Measurements from ENCODE around the gene LRRC1.
"Not testable (repeated sequence)": the region's sequence is repeated elsewhere in the genome, so short reads cannot be mapped to it uniquely, and the experiment has no call there.

Gene LRRC1

DNA sequence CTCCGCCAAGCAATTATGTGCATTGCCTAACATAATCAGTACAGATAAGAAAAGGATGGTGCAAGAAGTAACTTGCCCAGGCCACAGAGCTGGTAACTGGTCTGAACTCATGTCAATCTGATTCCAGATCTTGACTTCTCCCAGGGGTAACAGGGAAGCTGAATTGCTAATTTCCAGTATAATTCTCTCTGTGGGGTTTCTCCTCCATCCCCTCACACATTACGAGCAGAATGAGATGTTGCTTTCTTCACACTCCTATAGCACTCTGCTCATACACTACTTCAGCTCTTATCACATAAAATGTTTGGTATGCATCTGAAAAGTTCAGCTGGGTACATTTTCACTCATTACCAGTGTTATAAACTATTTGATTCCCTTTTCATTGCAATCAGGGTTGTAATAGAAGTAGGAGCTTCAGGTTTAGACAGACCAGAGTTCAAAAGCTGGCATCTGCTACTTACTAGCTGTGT is 24.0 kb upstream of the LRRC1 start:
- DNase-seq (ENCODE audit: low spot score in 2 of 2) (no peak), ATAC-seq (ENCODE audit: low read depth) (no peak)
- Mint-ChIP-seq H3K27ac (no peak overlapping the region), H3K36me3 (peaks cover 12% of the 10 kb centered on the region), H3K27me3 (peaks cover 9% of the 10 kb centered on the region), H3K4me3 (no peak overlapping the region), H3K4me1 (no peaks in the 10 kb centered on the region), H3K9me3 (peaks cover 1% of the 10 kb centered on the region)

DNA sequence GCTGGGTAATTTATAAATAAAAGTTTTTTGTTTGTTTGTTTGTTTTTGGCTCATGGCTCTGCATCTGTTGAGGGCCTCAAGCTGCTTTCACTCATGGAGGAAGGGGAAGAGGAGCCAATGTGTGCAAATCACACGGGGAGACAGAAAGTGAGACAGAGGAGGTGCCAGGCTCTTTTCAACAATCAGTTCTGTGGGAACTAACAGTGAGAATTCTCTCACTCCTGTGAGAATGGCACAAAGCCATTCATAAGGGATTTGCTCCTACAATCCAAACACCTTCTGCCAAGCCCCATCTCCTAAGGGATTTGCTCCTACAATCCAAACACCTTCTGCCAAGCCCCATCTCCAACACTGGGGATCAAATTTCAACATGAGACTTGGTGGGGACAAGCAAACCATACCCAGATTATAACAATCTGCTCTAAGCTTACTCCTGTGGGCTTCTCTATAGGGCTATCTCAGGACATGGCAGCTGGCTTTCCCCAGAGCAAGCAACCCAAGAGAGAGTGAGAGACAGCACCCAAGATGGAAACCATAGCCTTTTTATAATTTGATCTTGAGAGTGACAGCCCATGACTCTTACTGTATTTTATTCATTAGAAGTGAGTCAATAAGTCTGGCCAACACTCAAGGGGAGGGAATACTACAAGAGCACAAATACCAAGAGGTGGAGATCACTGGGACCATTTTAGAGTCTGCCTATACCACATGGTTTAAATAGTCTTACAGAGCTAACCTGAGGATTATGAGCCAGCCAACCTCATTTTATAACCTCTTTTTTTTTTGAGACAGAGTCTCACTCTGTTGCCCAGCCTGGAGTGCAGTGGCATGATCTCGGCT is 22.8 kb upstream of the LRRC1 start:
- no peak for ATAC-seq (ENCODE audit: low read depth)
- H3K9me3 Mint-ChIP-seq = peaks cover 1% of the 10 kb centered on the region

DNA sequence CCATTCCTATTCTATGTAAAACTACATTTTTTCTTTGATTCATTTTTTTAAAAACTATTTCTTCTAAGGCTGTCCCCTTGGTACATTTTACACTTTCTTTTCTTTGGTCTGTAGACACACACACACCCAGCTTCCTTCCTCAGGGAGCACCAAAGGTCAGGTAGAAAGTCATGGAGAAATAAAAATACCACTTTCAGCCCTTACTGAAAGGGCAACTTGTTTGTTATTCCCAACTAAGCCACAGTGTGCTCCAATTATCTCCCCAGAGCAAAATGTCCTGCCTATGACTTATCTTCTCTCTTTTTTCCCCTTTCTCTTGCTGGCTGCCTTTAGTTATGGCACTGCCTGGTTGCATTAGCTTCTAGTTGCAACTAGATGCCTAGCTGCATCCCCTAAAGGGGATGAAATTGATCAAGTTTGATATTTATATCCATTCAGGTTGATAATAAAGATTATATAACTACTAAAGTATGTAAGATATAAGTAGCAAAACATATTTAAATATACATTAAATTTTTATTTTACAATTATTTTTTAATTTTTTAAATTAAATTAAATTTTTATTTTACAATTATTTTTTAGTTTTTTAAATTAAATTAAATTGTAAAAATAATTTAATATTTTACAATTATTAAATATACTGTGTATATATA is 21.6 kb upstream of the LRRC1 start:
- Mint-ChIP-seq H3K4me1 (no peaks in the 10 kb centered on the region), H3K9me3 (peaks cover 1% of the 10 kb centered on the region), H3K4me3 (no peak overlapping the region), H3K27me3 (peaks cover 1% of the 10 kb centered on the region), H3K36me3 (peaks cover 7% of the 10 kb centered on the region), H3K27ac (no peak overlapping the region)
- DNase-seq (ENCODE audit: low spot score in 2 of 2) (no peak), ATAC-seq (ENCODE audit: low read depth) (no peak)

More for the DNA sequence above, 22.8 kb upstream of the LRRC1 start:
- no peak for DNase-seq (ENCODE audit: low spot score in 2 of 2)
- no peak overlapping the region for H3K4me3 Mint-ChIP-seq
- no peak overlapping the region for H3K27ac Mint-ChIP-seq
- H3K4me1 Mint-ChIP-seq = no peaks in the 10 kb centered on the region
- peaks cover 3% of the 10 kb centered on the region for H3K27me3 Mint-ChIP-seq
- peaks cover 7% of the 10 kb centered on the region for H3K36me3 Mint-ChIP-seq

DNA sequence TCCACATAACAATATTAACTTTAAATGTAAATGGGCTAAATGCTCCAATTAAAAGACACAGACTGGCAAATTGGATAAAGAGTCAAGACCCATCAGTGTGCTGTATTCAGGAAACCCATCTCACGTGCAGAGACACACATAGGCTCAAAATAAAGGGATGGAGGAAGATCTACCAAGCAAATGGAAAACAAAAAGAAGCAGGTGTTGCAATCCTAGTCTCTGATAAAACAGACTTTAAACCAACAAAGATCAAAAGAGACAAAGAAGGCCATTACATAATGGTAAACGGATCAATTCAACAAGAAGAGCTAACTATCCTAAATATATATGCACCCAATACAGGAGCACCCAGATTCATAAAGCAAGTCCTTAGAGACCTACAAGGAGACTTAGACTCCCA is 18.7 kb upstream of the LRRC1 start:
- H3K36me3 Mint-ChIP-seq; H3K4me3 Mint-ChIP-seq; ATAC-seq (ENCODE audit: low read depth): not testable (repeated sequence)

DNA sequence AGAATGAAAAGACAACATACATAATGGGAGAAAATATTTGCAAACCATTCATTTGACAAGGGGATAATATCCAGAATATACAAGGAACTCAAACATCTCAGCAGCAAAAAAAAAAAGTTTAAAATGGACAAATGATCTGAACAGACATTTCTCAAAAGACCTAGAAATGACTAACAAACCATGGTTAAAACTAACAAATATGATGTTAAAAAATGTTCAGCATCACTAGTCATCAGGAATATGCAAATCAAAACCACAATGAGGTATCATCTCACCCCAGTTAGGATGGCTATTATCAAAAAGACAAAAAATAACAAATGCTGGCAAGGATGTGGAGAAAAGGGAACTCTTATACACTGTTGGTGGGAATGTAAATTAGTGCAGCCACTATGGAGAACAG is 9.8 kb upstream of the LRRC1 start:
- not testable (repeated sequence) for H3K4me3 Mint-ChIP-seq; ATAC-seq (ENCODE audit: low read depth); H3K4me1 Mint-ChIP-seq; H3K27me3 Mint-ChIP-seq; H3K27ac Mint-ChIP-seq; DNase-seq (ENCODE audit: low spot score in 2 of 2)
- Mint-ChIP-seq H3K36me3 (peaks cover 11% of the 10 kb centered on the region), H3K9me3 (peaks cover 11% of the 10 kb centered on the region)

More for the DNA sequence above, 18.7 kb upstream of the LRRC1 start:
- H3K27ac Mint-ChIP-seq; H3K9me3 Mint-ChIP-seq; DNase-seq (ENCODE audit: low spot score in 2 of 2); H3K4me1 Mint-ChIP-seq; H3K27me3 Mint-ChIP-seq: not testable (repeated sequence)

DNA sequence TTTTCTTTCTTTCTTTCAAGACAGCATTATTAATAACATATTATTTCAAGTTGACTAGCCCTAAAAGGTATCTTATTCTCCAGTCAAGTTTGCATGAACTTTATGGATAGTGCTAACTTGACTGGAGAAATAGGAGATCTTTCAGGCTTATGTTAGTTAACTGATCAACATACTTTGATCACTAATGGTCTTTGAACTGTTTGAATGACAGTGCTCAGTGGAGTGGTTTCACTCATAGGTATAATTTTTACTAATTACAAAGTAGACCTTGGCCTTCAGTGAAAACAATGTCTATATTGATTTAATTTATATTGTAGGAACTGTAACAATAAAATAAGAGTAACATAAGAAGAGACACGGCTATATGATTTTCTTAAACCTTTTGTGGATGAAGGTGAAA is 8.0 kb upstream of the LRRC1 start:
- Mint-ChIP-seq H3K27ac (no peak overlapping the region), H3K9me3 (peaks cover 9% of the 10 kb centered on the region)
- no peak for ATAC-seq (ENCODE audit: low read depth)

DNA sequence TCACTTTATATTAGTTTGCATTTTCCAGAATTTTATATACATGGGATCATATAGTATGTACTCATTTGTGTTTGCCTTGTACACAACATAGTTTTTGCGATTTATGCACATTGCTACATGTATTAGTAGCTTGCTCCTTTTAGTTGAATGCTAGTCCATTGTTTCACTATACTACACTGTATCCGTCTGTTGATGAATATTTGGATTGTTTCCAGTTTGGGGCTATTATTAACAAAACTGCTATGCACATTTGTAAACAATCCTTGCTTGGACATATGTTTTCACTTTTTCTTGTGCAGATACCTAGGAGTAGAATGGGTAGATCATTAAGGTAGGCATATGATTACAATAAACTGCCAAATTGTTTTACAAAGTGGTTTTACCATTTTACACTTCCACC is 3.9 kb upstream of the LRRC1 start:
- Mint-ChIP-seq H3K9me3 (peaks cover 5% of the 10 kb centered on the region), H3K27me3 (no peaks in the 10 kb centered on the region), H3K4me1 (peaks cover 12% of the 10 kb centered on the region), H3K36me3 (peaks cover 5% of the 10 kb centered on the region), H3K4me3 (no peak overlapping the region), H3K27ac (no peak overlapping the region)
- DNase-seq (ENCODE audit: low spot score in 2 of 2) (no peak), ATAC-seq (ENCODE audit: low read depth) (no peak)

More for the DNA sequence above, 8.0 kb upstream of the LRRC1 start:
- Mint-ChIP-seq H3K4me1 (peaks cover 8% of the 10 kb centered on the region), H3K4me3 (no peak overlapping the region), H3K36me3 (peaks cover 7% of the 10 kb centered on the region), H3K27me3 (no peaks in the 10 kb centered on the region)
- DNase-seq (ENCODE audit: low spot score in 2 of 2) = no peak

DNA sequence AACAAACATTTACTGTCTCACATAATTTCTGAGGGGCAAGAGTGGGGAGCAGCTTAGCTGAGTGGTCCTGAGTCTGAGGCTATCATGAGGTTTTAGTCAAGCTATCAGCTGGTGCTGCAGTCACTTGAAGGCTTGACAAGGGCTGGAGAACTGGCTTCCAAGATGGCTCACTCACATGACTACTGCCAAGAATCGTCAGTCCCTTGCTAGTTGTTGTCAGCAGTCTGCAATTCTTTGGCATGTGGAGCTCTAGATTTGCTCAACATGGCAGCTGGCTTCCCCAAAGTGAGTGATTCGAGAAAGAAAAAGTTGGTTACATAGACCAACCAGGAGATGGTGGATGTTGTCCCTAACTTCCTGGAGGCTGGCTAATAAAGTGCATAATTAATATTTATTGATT is 2.8 kb upstream of the LRRC1 start:
- no peak overlapping the region for H3K27ac Mint-ChIP-seq
- no peak overlapping the region for H3K4me3 Mint-ChIP-seq
- DNase-seq (ENCODE audit: low spot score in 2 of 2) (no peak), ATAC-seq (ENCODE audit: low read depth) (no peak)
- H3K4me1 Mint-ChIP-seq = peaks cover 19% of the 10 kb centered on the region
- no peaks in the 10 kb centered on the region for H3K27me3 Mint-ChIP-seq
- peaks cover 5% of the 10 kb centered on the region for H3K9me3 Mint-ChIP-seq
- peaks cover 5% of the 10 kb centered on the region for H3K36me3 Mint-ChIP-seq

DNA sequence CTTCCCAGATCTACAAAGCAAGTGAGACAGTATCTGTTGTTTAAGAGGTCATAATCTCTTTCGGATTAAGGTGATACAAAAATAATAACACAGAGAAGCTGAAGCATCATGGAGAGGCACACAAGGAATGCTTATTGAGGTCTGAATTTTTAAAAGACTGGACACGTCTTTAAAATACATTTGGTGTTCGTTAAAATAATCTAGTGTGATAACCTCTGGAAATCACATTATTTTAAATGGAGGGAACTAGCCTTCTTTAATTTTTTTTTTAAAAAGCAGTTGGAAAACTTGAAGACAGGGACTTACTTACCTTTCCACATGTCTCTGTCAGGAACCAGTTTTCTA is 1.9 kb upstream of the LRRC1 start:
- H3K36me3 Mint-ChIP-seq = peaks cover 5% of the 10 kb centered on the region
- DNase-seq (ENCODE audit: low spot score in 2 of 2) (no peak), ATAC-seq (ENCODE audit: low read depth) (no peak)
- peak overlapping the region; percentile 98 for H3K4me3 Mint-ChIP-seq
- peaks cover 23% of the 10 kb centered on the region for H3K4me1 Mint-ChIP-seq
- peak overlapping the region; percentile 70 for H3K27ac Mint-ChIP-seq
- peaks cover 5% of the 10 kb centered on the region for H3K9me3 Mint-ChIP-seq
- no peaks in the 10 kb centered on the region for H3K27me3 Mint-ChIP-seq

DNA sequence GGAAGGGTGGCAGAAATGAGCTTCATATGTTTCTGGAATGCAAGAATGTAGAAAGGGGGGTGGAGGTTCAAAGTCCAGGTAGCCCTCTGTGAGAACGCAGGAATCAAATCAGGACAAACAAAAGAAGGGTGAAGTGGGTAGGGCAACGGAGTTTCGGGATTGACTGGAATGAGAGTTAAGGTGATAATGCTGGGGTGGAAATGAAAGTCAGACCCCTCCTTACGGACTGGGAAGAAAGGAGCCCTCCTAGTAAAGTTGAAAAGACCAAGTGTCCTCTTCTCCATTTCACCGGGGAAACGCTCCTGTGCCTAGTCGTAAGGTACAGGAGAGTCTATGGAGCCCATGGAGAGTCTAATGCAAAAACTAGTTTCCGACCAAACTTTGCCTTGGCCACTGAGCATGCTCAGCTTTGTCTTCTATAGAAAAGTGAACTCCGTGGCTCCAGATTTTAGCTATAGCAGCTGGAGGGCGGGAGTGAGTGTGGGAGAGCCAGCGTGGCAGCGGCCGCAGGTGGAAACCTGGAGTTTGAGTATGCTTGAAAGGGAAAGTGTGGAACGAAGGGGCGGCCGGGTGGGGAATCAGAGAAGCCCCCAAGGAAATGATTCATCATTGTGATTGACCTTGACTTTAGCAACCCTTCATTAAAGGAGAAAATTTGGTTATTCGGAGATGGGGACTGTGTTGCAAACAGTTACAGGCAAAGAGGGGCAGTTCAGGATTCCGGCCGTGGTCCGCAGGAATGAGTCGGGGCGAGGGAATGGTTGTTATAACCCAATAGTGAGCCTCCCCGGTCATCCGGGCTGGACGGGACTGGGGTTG is 1.3 kb upstream of the LRRC1 start:
- DNase-seq (ENCODE audit: low spot score in 2 of 2) = peak; percentile 22 to 29
- peak; percentile 21 for ATAC-seq (ENCODE audit: low read depth)

DNA sequence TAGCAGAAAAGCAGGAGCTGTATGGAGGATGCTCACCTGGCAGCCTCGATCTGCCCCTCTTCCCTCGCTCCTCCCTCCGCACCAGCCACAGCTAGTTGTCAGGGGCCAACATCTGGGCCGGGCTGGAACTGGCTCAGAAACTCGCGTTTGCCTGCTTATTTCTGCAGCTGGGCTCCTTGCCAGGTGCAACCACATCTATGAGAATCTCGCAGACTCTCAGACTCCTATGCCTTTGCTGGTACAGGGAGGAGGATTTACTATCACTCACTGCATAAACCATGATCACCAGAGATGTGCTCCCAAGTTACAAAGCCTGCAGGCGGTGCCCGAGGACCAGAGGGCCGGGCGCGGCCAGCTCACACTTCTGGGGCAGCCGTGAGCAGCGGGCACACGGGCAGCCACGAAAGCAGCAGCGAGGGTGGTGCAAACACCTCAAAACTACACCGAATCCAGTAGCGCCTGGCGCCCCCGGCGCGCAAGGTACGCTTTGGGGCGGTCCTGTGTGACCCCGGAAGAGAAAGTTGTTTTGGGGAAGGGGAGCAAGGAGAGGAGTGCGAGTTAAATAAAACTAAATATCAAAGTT is 577 bp upstream of the LRRC1 start:
- Mint-ChIP-seq H3K4me3 (peak overlapping the region; percentile 98), H3K27me3 (no peaks in the 10 kb centered on the region), H3K4me1 (peaks cover 31% of the 10 kb centered on the region), H3K27ac (peak overlapping the region; percentile 76), H3K9me3 (no peaks in the 10 kb centered on the region), H3K36me3 (no peaks in the 10 kb centered on the region)
- ATAC-seq (ENCODE audit: low read depth) (peak; percentile 56), DNase-seq (ENCODE audit: low spot score in 2 of 2) (no peak)

More for the DNA sequence above, 1.3 kb upstream of the LRRC1 start:
- peaks cover 3% of the 10 kb centered on the region for H3K9me3 Mint-ChIP-seq
- H3K27ac Mint-ChIP-seq = peak overlapping the region; percentile 70
- peaks cover 25% of the 10 kb centered on the region for H3K4me1 Mint-ChIP-seq
- H3K27me3 Mint-ChIP-seq = no peaks in the 10 kb centered on the region
- H3K4me3 Mint-ChIP-seq = peak overlapping the region; percentile 98
- peaks cover 4% of the 10 kb centered on the region for H3K36me3 Mint-ChIP-seq

DNA sequence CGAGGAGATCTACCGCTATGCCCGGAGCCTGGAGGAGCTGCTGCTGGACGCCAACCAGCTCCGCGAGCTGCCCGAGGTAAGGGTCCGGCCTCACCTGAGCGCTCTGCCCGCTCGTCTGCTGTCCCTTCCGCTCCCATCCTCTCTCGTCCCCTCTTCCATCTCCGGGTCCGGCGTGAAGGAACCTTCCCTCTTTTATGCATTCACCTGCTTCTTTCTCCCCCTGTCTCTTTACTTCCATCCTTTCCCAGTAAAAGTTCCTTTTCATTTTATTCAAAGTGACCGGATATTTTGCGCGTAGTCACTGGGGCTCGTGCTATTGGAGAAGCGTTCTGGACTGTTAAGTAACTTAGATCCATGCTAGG is 516 bp downstream of the LRRC1 start:
- Mint-ChIP-seq H3K4me1 (peaks cover 33% of the 10 kb centered on the region), H3K27ac (peak overlapping the region; percentile 39), H3K27me3 (no peaks in the 10 kb centered on the region), H3K4me3 (peak overlapping the region; percentile 98), H3K9me3 (no peaks in the 10 kb centered on the region), H3K36me3 (no peaks in the 10 kb centered on the region)
- ATAC-seq (ENCODE audit: low read depth) (no peak), DNase-seq (ENCODE audit: low spot score in 2 of 2) (no peak)

DNA sequence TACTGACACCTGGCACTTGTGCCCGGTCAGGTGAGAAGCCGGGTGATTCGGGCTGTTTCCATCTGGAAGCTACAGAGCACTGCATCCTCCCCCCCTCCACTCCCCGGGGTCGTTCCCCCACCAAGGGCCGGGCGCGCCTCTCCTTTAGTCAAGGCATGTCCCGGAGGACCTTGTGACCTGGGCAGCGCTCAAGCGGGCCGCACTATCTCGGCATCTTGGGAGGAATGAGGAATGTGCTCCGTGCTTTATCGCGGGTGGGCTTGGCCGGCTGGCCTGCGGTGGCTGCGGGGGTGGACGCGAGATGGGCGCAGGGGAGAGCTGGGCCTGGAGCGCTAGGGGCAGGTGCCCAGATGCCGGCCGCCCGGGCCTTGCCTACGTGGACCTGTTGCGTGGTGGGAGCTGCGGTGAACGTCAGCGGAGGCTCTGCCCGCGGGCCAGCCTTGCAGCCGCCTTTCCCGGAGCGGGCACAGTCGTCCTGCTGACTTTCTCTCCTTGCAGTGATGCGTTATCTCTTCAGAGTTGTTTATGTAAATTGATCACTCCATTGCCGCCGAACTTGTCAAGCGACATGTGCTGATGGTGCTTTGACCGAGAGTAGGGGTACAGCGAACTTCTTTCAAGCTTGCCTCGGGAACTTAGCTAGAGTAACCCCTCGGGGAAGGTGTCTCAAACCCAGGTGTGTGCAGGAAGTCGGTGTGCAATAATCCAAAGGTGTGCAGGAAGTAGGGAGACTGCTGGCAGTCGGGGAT is 1.1 kb downstream of the LRRC1 start:
- no peaks in the 10 kb centered on the region for H3K36me3 Mint-ChIP-seq
- peak overlapping the region; percentile 98 for H3K4me3 Mint-ChIP-seq
- peak overlapping the region; percentile 39 for H3K27ac Mint-ChIP-seq
- ATAC-seq (ENCODE audit: low read depth) (no peak), DNase-seq (ENCODE audit: low spot score in 2 of 2) (peak in 1 of 2 donors; percentile 24)
- H3K4me1 Mint-ChIP-seq = peaks cover 33% of the 10 kb centered on the region
- no peaks in the 10 kb centered on the region for H3K9me3 Mint-ChIP-seq
- H3K27me3 Mint-ChIP-seq = no peaks in the 10 kb centered on the region

Measured in memory B cell (primary cell).